HEK293 (cell line): ENCODE data around the gene CAMKMT.
A peak's percentile ranks its signal among the peaks of the same experiment; 100 is the strongest.

ENCODE experiments used
- CTCF ChIA-PET: fragments of 350-600 bp; formaldehyde crosslinking; extraction: SDS; loops from one replicate; lab custom pipeline; 2021; ENCODE audit warnings: antibody characterized with exemption; lab: Yijun Ruan, JAX
- POLR2A ChIA-PET: fragments of 300-600 bp; formaldehyde crosslinking; extraction: SDS; loops from one replicate; lab custom pipeline; 2020; ENCODE audit warnings: antibody characterized with exemption, inconsistent platforms; lab: Yijun Ruan, JAX
- H3K27ac ChIP-seq: fragments of 200-500 bp; sonication (Bioruptor generic); 2 replicates; pipeline ENCODE4 v1.5.1; 2014; ENCODE audit warnings: low read depth, low read length, control low read depth, inconsistent platforms; ENCODE audit errors: extremely low read depth
- H3K36me3 ChIP-seq, 2 experiments: fragments of 200-500 bp in 1 of 2; sonication (Bioruptor generic) in 1 of 2; 1 replicate in 1 of 2; 2 replicates in 1 of 2; pipeline ENCODE4 v1.5.1; 2014 to 2017; ENCODE audit warnings: inconsistent platforms in 2 of 2, low read length in 2 of 2; ENCODE audit not compliant: control insufficient read depth in 2 of 2, insufficient read depth in 1 of 2
- H3K4me1 ChIP-seq: fragments of 200-500 bp; sonication (Bioruptor generic); 2 replicates; pipeline ENCODE4 v1.5.1; 2014; ENCODE audit warnings: mild to moderate bottlenecking, low read length, inconsistent platforms; ENCODE audit not compliant: control insufficient read depth, insufficient read depth
- H3K4me3 ChIP-seq: 2 replicates; pipeline ENCODE4 v1.5.1; 2011; ENCODE audit warnings: low read depth, mild to moderate bottlenecking, control low read depth, low read length, moderate library complexity
- H3K9me3 ChIP-seq: fragments of 200-500 bp; sonication (Bioruptor generic); 2 replicates; pipeline ENCODE4 v1.5.1; 2014; ENCODE audit warnings: low read depth, low read length, inconsistent platforms; ENCODE audit not compliant: control insufficient read depth, insufficient read depth
- BCL11B ChIP-seq: fragments of 450-650 bp; formaldehyde crosslinking; IDR thresholded peaks from 2 replicates; pipeline ENCODE4 v1.5.1; 2016; ENCODE audit warnings: low read depth, missing biosample characterization, missing genetic modification characterization
- HOXA7 ChIP-seq: sonication (generic); formaldehyde crosslinking; IDR thresholded peaks from 2 replicates; pipeline ENCODE4 v1.8.1; 2022; ENCODE audit warnings: missing genetic modification reagents, borderline replicate concordance
- KLF16 ChIP-seq: fragments of 450-650 bp; formaldehyde crosslinking; IDR thresholded peaks from 2 replicates; pipeline ENCODE4 v1.5.1; 2017; ENCODE audit warnings: missing biosample characterization, missing genetic modification characterization
- OVOL3 ChIP-seq: fragments of 450-650 bp; formaldehyde crosslinking; IDR thresholded peaks from 2 replicates; pipeline ENCODE4 v1.5.1; 2016; ENCODE audit warnings: missing biosample characterization, missing genetic modification characterization
- PATZ1 ChIP-seq: fragments of 450-650 bp; formaldehyde crosslinking; IDR thresholded peaks from 2 replicates; pipeline ENCODE4 v1.5.1; 2016; ENCODE audit warnings: missing biosample characterization, missing genetic modification characterization
- REST ChIP-seq: fragments of 450-650 bp; formaldehyde crosslinking; IDR thresholded peaks from 2 replicates; pipeline ENCODE4 v1.5.1; 2016; ENCODE audit warnings: missing biosample characterization, missing genetic modification characterization
- ZFP69B ChIP-seq: fragments of 450-650 bp; formaldehyde crosslinking; IDR thresholded peaks from 2 replicates; pipeline ENCODE4 v1.5.1; 2016; ENCODE audit warnings: missing biosample characterization, missing genetic modification characterization
- ZIC2 ChIP-seq: fragments of 450-650 bp; formaldehyde crosslinking; IDR thresholded peaks from 2 replicates; pipeline ENCODE4 v1.5.1; 2016; ENCODE audit warnings: missing biosample characterization, missing genetic modification characterization
- ZNF266 ChIP-seq: fragments of 450-650 bp; formaldehyde crosslinking; IDR thresholded peaks from 2 replicates; pipeline ENCODE4 v1.5.1; 2016; ENCODE audit warnings: missing biosample characterization, missing genetic modification characterization, low read depth
- ZNF350 ChIP-seq: fragments of 450-650 bp; formaldehyde crosslinking; IDR thresholded peaks from 2 replicates; pipeline ENCODE4 v1.5.0; 2017; ENCODE audit warnings: missing biosample characterization, mild to moderate bottlenecking, missing genetic modification characterization
- ZNF416 ChIP-seq: fragments of 450-650 bp; formaldehyde crosslinking; IDR thresholded peaks from 2 replicates; pipeline ENCODE4 v1.5.1; 2016; ENCODE audit warnings: missing biosample characterization, missing genetic modification characterization
- ZNF626 ChIP-seq: fragments of 450-650 bp; sonication (Bioruptor Pico); formaldehyde crosslinking; IDR thresholded peaks from 2 replicates; pipeline ENCODE4 v1.5.1; 2018; ENCODE audit warnings: missing biosample characterization, missing genetic modification characterization, inconsistent platforms

The CAMKMT gene

GRCh38 chr2:44793322-44793870 lies 431.6 kb downstream of the CAMKMT start:
- no peaks in the 10 kb centered on the region for H3K4me1 ChIP-seq
- H3K9me3 ChIP-seq: no peaks in the 10 kb centered on the region
- no peak overlapping the region for H3K4me3 ChIP-seq
- CTCF ChIA-PET: interaction anchor here (0.6 to 0.7 kb wide), 3 partner anchors 31 to 739 kb away, joined by 3 to 6 read pairs (median 3); no protein-coding TSS in a partner anchor
- POLR2A ChIA-PET: no interaction called here
- no peak overlapping the region for H3K27ac ChIP-seq
- TF ChIP-seq HOXA7 (CRISPR knock-in tag): no peak
- TF ChIP-seq REST: peak; percentile 96
- TF ChIP-seq, all 188 proteins: peak for 1
- H3K36me3 ChIP-seq: no peaks in the 10 kb centered on the region

- H3K4me1 ChIP-seq: no peaks in the 10 kb centered on the region
- CTCF ChIA-PET: no interaction called here
- no peak overlapping the region for H3K27ac ChIP-seq
- TF ChIP-seq KLF16 (no peak), ZNF350 (tag by site-specific recombination) (no peak), ZNF626 (tag by site-specific recombination) (no peak)
- POLR2A ChIA-PET: no interaction called here
- H3K36me3 ChIP-seq: no peaks in the 10 kb centered on the region
- no peak overlapping the region for H3K4me3 ChIP-seq
- no peaks in the 10 kb centered on the region for H3K9me3 ChIP-seq
Observed at GRCh38 chr2:44796771-44797170, 435.0 kb downstream of the CAMKMT start.

- no peaks in the 10 kb centered on the region for H3K9me3 ChIP-seq
- peak; percentile 92 for TF ChIP-seq ZIC2
- no peak for TF ChIP-seq ZFP69B (tag by site-specific recombination)
- no peaks in the 10 kb centered on the region for H3K4me1 ChIP-seq
- ChIA-PET CTCF (no interaction called here), POLR2A (interaction anchor here (0.6 kb wide), 1 partner anchor 644 kb away, joined by 4 read pairs; no protein-coding TSS in a partner anchor)
- H3K36me3 ChIP-seq: no peaks in the 10 kb centered on the region
- no peak overlapping the region for H3K27ac ChIP-seq
- H3K4me3 ChIP-seq: no peak overlapping the region
Observed at GRCh38 chr2:44798139-44798659, 436.5 kb downstream of the CAMKMT start.

- no peak for TF ChIP-seq PATZ1 (tag by site-specific recombination)
- TF ChIP-seq OVOL3: no peak
- TF ChIP-seq ZNF416 (tag by site-specific recombination): no peak
- no peak for TF ChIP-seq ZNF266 (tag by site-specific recombination)
- no peak for TF ChIP-seq BCL11B
- Histone ChIP-seq H3K9me3 (no peaks in the 10 kb centered on the region), H3K4me3 (no peak overlapping the region), H3K36me3 (no peaks in the 10 kb centered on the region), H3K27ac (no peak overlapping the region), H3K4me1 (no peaks in the 10 kb centered on the region)
- ChIA-PET CTCF (no interaction called here), POLR2A (no interaction called here)
Observed at GRCh38 chr2:44799105-44799504, 437.4 kb downstream of the CAMKMT start.
